GM12801 (cell line): Measurements from ENCODE around the gene CYP26B1.

ENCODE experiments used
- CTCF ChIP-seq: IDR thresholded peaks from one replicate; pipeline ENCODE4 v1.5.1; 2011; ENCODE audit warnings: control low read depth; ENCODE audit not compliant: insufficient read length; ENCODE audit errors: extremely low read depth

Gene CYP26B1

GRCh38 chr2:72130659-72131360 is 16.9 kb downstream of the CYP26B1 start:
- no peak for TF ChIP-seq CTCF

- TF ChIP-seq CTCF: no peak
These were observed 17.9 kb downstream of the CYP26B1 start for GRCh38 chr2:72129681-72130340.

- TF ChIP-seq CTCF: no peak
These were observed 18.8 kb downstream of the CYP26B1 start for GRCh38 chr2:72128843-72129227.

- TF ChIP-seq CTCF: no peak
These were observed 19.4 kb downstream of the CYP26B1 start for GRCh38 chr2:72128059-72128842.

- no peak for TF ChIP-seq CTCF
These were observed 20.1 kb downstream of the CYP26B1 start for GRCh38 chr2:72127401-72128058.

- no peak for TF ChIP-seq CTCF
These were observed 21.2 kb downstream of the CYP26B1 start for GRCh38 chr2:72126186-72127100.
